Thymus (tissue), 14 donors: ENCODE data around the gene FANCE. TPM values are rescaled to one million over a fixed set of nuclear protein-coding genes. Genes with fewer than 3 reads are reported as not detected.

Experiments used
- DNase-seq, 9 donors: peaks; one replicate each; pipeline ENCODE4 v3.0.0-alpha.2; 2013; ENCODE audit warnings: low spot score in 9 of 9, low read depth in 6 of 9, missing footprints in 1 of 9
- H3K27ac ChIP-seq, 2 donors: one replicate each; pipeline ENCODE4 v1.5.1; 2013; ENCODE audit warnings: control low read depth in 1 of 2, low read depth in 1 of 2, low read length in 1 of 2, mild to moderate bottlenecking in 1 of 2, moderate library complexity in 1 of 2
- H3K27me3 ChIP-seq, 2 donors: one replicate each; pipeline ENCODE4 v1.5.1; 2013; ENCODE audit warnings: low read length in 1 of 2; ENCODE audit not compliant: control insufficient read depth in 2 of 2, insufficient read depth in 1 of 2
- H3K36me3 ChIP-seq, 2 donors: one replicate each; pipeline ENCODE4 v1.5.1; 2013; ENCODE audit warnings: low read length in 1 of 2, mild to moderate bottlenecking in 1 of 2, moderate library complexity in 1 of 2; ENCODE audit not compliant: control insufficient read depth in 2 of 2, insufficient read depth in 2 of 2
- H3K4me1 ChIP-seq, 2 donors: one replicate each; pipeline ENCODE4 v1.5.1; 2013; ENCODE audit warnings: low read length in 2 of 2; ENCODE audit not compliant: control insufficient read depth in 2 of 2, insufficient read depth in 2 of 2
- H3K4me3 ChIP-seq, 2 donors: one replicate each; pipeline ENCODE4 v1.5.1; 2013; ENCODE audit warnings: low read length in 2 of 2, control low read depth in 1 of 2, mild to moderate bottlenecking in 1 of 2
- H3K9me3 ChIP-seq, 2 donors: one replicate each; pipeline ENCODE4 v1.5.1; 2013; ENCODE audit warnings: low read length in 1 of 2, mild to moderate bottlenecking in 1 of 2; ENCODE audit not compliant: control insufficient read depth in 2 of 2, insufficient read depth in 1 of 2
- WGBS: extraction: QIAGEN DNeasy Blood & Tissue Kit; methylation state at CpG from one replicate; pipeline ENCODE4 v1.1.7; 2013; 5-methylcytosine and 5-hydroxymethylcytosine counted together
- long read RNA-seq, 10 donors: transcript quantifications; one replicate each; lab custom pipeline, GENCODE V29; 2026
- polyA plus RNA-seq: library from polyadenylated mRNA; stranded (reverse); fragments of 200-250 nt; gene quantifications from one replicate; pipeline ENCODE4 v1.2.3, GENCODE V29; 2013
- total RNA-seq: library from RNA; stranded (reverse); fragments of 120-200 nt; gene quantifications from one replicate; pipeline ENCODE4 v1.2.4, GENCODE V29; 2013
- donor health status: healthy.

FANCE gene
- total RNA-seq, result 3.6 TPM
- polyA plus RNA-seq, result 8.4 TPM
- long read RNA-seq, donor 1, result 0 reads
- long read RNA-seq, donor 2, result 0 reads
- long read RNA-seq, donor 3, partial matches to known transcripts, result 0 of 1 reads
- long read RNA-seq, donor 3, other reads (novel, unspliced or antisense), result 0 of 1 reads
- long read RNA-seq, donor 4, result 0 reads
- long read RNA-seq, donor 5, result 0 reads
- long read RNA-seq, donor 6, partial matches to known transcripts, result 0 of 1 reads
- long read RNA-seq, donor 6, other reads (novel, unspliced or antisense), result 0 of 1 reads
- long read RNA-seq, donor 7, partial matches to known transcripts, result 0 of 1 reads
- long read RNA-seq, donor 7, other reads (novel, unspliced or antisense), result 0 of 1 reads
- long read RNA-seq, donor 8, result 0 reads
- long read RNA-seq, donor 9, result 0 reads
- long read RNA-seq, donor 10, result 0 reads

- 2% methylated on average over 87 of the region's 87 CpGs for WGBS
- peak in 7 of 9 donors; percentile 48 to 80 (median 61) for DNase-seq
- Histone ChIP-seq H3K27ac (no peak within 1 kb of the TSS), H3K4me1 (peaks cover 7 to 21% of the 10 kb centered on the region in 2 donors), H3K36me3 (peaks cover 0 to 1% of the 10 kb centered on the region in 2 donors), H3K4me3 (peak within 1 kb of the TSS; percentile 58 to 70), H3K27me3 (peaks cover 0 to 29% of the 10 kb centered on the region in 2 donors), H3K9me3 (no peaks in the 10 kb centered on the region)
Observed at GRCh38 chr6:35452183-35453090, at the start of gene FANCE. FANCE (plus strand) TSS chr6:35452338; CDS start chr6:35452546, 208 bp downstream.

GRCh38 chr6:35402856-35403191 lies 49.3 kb upstream of the FANCE start:
- Histone ChIP-seq H3K36me3 (no peaks in the 10 kb centered on the region), H3K4me3 (no peak overlapping the region), H3K4me1 (peaks cover 0 to 2% of the 10 kb centered on the region in 2 donors), H3K27me3 (no peaks in the 10 kb centered on the region), H3K9me3 (no peaks in the 10 kb centered on the region), H3K27ac (no peak overlapping the region)
- DNase-seq, result no peak
- 98% methylated on average over 5 of the region's 5 CpGs for WGBS

- Histone ChIP-seq H3K36me3 (no peaks in the 10 kb centered on the region), H3K27ac (no peak overlapping the region), H3K4me3 (no peak overlapping the region), H3K27me3 (no peaks in the 10 kb centered on the region), H3K4me1 (peaks cover 0 to 2% of the 10 kb centered on the region in 2 donors), H3K9me3 (no peaks in the 10 kb centered on the region)
- no peak for DNase-seq
- WGBS, result 97% methylated on average over 8 of the region's 8 CpGs
Observed at GRCh38 chr6:35403544-35404442, 48.3 kb upstream of the FANCE start.

- Histone ChIP-seq H3K9me3 (peaks cover 0 to 3% of the 10 kb centered on the region in 2 donors), H3K4me3 (no peak overlapping the region), H3K4me1 (peaks cover 0 to 12% of the 10 kb centered on the region in 2 donors), H3K27ac (no peak overlapping the region), H3K36me3 (peaks cover 4 to 5% of the 10 kb centered on the region in 2 donors), H3K27me3 (no peaks in the 10 kb centered on the region)
- no peak for DNase-seq
- 95% methylated on average over 20 of the region's 20 CpGs for WGBS
Observed at GRCh38 chr6:35406711-35407485, 45.2 kb upstream of the FANCE start.

GRCh38 chr6:35409245-35409644 lies 42.9 kb upstream of the FANCE start:
- peaks cover 0 to 12% of the 10 kb centered on the region in 2 donors for H3K4me1 ChIP-seq
- DNase-seq, result no peak
- peaks cover 4 to 20% of the 10 kb centered on the region in 2 donors for H3K36me3 ChIP-seq
- 97% methylated on average over 5 of the region's 5 CpGs for WGBS
- H3K4me3 ChIP-seq, result no peak overlapping the region
- H3K27ac ChIP-seq, result no peak overlapping the region
- peaks cover 0 to 3% of the 10 kb centered on the region in 2 donors for H3K9me3 ChIP-seq
- H3K27me3 ChIP-seq, result no peaks in the 10 kb centered on the region

GRCh38 chr6:35410131-35410530 lies 42.0 kb upstream of the FANCE start:
- WGBS, result 66% methylated on average over 3 of the region's 3 CpGs
- no peak for DNase-seq
- Histone ChIP-seq H3K27me3 (no peaks in the 10 kb centered on the region), H3K4me1 (peaks cover 0 to 18% of the 10 kb centered on the region in 2 donors), H3K27ac (no peak overlapping the region), H3K9me3 (peaks cover 0 to 3% of the 10 kb centered on the region in 2 donors), H3K36me3 (peaks cover 4 to 27% of the 10 kb centered on the region in 2 donors), H3K4me3 (no peak overlapping the region)

- peaks cover 4 to 28% of the 10 kb centered on the region in 2 donors for H3K36me3 ChIP-seq
- peak in 2 of 9 donors; percentile 21 to 40 for DNase-seq
Observed at GRCh38 chr6:35411066-35411465, 41.1 kb upstream of the FANCE start.

GRCh38 chr6:35412102-35412501 lies 40.0 kb upstream of the FANCE start:
- Histone ChIP-seq H3K4me3 (no peak overlapping the region), H3K4me1 (peaks cover 0 to 17% of the 10 kb centered on the region in 2 donors), H3K27ac (no peak overlapping the region), H3K36me3 (peaks cover 4 to 33% of the 10 kb centered on the region in 2 donors), H3K27me3 (no peaks in the 10 kb centered on the region), H3K9me3 (peaks cover 0 to 3% of the 10 kb centered on the region in 2 donors)
- DNase-seq, result no peak
- 95% methylated on average over 8 of the region's 8 CpGs for WGBS

More at GRCh38 chr6:35411066-35411465, 41.1 kb upstream of the FANCE start:
- Histone ChIP-seq H3K4me1 (peaks cover 0 to 19% of the 10 kb centered on the region in 2 donors), H3K27me3 (no peaks in the 10 kb centered on the region), H3K27ac (no peak overlapping the region), H3K4me3 (no peak overlapping the region), H3K9me3 (peaks cover 0 to 3% of the 10 kb centered on the region in 2 donors)
- WGBS, result 29% methylated on average over 9 of the region's 9 CpGs
